ENCODE data around the gene SDC3.

The SDC3 gene

DNA sequence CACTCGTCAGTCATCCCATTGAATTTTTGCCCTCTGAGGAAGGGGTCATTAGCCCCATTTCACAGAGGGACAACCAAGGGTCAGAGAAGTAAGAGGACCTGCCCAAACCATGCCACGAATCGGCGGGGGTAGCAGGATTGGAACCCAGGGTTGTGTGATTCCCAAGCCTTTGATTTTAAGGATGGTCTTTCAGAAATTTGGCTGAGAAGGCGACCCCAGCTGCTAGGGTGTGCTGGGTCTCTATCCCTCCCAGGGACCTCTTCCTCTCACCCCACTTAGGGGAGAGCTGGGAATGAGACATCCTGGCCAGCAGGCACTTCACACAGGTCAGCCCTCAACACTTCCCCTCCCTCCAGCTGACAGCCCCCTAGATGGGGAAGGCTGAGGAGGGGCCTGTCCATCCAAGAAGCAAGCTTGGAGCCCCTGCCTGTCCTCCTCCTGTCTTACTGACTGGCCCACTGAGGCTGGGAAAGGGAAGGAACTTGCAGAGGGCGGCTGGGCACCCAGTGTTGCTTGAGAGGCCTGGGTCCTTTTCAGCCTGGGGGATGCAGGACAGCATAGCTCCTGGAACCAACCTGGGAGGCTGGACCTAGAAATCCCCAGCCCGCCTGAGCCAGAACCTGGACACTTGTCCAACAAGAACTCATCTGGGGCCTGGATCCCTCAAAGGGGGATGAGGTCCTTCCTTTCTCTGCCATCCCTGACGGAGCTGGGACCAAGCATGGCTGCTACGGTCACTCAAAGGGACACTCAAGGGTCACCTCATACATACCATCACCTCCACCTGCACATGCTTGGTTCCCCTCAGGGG, 1.7 kb downstream of the SDC3 start:
- in situ Hi-C loops (cut with HindIII; ENCODE audit: low sequenced_read_pairs): loop anchor here (5.0 kb wide), 1 partner anchor 40 kb away; no protein-coding TSS in a partner anchor

DNA sequence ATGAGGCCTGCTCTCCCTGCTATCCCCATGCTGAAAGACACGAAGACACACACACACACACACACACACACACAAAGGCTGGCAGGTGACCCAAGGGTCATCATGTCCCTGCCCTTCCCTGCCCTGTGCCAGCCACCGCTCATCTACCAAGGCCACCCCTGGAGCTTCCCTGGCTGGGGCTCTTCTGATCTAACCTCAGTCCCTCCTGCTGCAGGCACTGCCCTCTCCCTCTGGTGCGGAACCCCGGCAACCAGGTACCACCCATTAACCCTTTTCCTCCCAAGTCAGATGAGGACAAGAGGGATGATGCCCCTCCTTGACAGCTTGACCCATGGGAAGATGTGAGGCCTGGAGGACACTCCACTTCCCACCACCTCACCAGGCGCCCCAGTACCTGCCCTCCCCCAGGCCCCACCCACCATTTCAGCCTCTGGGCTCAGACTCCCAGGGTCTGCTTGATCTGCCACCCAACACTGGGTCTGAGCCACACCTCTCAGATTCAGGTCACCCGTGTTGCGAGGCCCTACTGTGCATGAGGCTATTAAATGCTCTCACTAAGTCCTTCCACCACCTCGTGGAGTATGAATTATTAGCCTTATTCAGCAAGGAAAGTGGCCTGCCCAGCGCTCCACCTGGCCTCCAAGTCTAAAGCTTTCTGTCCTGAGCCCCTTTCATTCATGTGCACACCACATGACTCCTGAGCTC, 2.5 kb downstream of the SDC3 start:
- in situ Hi-C loops (cut with HindIII; ENCODE audit: low sequenced_read_pairs): loop anchor here (5.0 kb wide), 1 partner anchor 39 kb away; no protein-coding TSS in a partner anchor

DNA sequence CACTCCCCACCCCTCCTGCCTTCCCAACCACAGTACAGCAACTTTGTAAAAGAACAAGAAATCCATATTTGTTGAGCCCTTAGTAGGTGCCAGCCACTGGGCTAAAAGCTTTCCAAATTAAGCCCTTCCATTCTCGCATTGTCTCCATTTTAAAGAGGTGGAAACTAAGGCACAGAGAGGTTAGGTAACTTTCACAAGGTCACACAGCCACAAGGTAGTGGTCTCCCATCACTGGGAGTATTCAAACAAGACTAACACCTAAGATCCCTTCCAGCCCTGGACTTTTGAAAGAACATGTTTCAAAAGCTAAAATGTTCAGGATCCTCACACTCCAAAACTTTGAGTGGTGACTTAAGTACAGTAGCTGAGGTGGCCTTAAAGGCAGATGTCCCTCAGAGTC, 3.2 kb downstream of the SDC3 start:
- in situ Hi-C loops (cut with HindIII; ENCODE audit: low sequenced_read_pairs): loop anchor here (5.0 kb wide), 1 partner anchor 38 kb away; no protein-coding TSS in a partner anchor

DNA sequence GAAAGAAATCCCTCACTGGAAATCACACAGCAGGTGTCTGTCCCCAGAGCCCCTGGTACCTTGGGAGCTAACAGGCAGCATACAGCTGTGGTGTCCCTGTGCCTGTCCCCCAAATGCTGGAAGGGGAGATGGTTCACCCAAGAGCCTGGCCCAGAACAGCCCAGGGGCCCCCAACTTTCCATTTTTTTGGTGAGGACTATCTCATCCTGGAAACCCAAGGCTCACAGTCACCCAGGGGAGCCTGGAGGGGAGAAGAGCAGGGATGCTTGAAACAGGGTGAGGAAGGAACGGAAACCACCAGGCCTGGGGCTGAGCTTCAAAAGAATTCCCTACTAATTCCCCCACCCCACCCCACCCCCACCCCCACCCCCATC, 3.6 kb downstream of the SDC3 start:
- in situ Hi-C loops (cut with HindIII; ENCODE audit: low sequenced_read_pairs): loop anchor here (5.0 kb wide), 1 partner anchor 38 kb away; no protein-coding TSS in a partner anchor

DNA sequence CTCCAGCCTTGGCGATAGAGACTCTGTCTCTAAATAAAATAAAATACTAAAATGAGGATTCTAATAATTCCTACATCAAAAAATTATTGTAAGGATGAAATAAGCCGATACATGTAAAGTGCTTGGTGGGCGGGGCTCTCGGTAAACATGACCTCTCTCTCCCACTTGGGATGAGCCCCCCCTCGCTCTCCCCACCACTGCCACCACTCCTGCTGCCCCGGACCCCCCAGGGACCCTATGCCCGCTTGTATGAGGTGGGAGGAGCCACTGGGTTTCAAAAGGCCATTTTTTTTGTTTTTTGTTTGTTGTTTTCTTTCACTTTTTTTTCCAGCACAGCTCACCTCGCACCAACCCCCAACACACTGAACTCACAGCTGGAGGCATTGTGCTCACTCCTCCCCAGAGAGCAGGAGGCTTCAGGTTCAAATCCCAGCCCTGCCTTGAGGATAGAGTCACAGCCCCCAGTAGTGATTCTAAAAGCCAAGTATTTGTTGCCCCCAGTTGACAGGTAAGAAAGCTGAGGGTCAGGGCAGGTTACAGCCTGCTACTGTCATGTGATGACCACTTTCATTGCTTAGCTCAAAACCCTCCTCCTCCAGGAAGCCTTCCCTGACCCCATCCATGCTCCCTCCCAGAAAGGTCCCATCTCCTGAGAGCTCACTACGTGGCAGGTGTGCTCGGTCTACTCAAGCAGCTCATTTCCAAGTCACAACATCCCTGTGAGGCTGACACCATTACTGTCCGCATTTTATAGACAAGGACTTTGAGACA, 4.2 kb downstream of the SDC3 start:
- in situ Hi-C loops (cut with HindIII; ENCODE audit: low sequenced_read_pairs): no loop called here

DNA sequence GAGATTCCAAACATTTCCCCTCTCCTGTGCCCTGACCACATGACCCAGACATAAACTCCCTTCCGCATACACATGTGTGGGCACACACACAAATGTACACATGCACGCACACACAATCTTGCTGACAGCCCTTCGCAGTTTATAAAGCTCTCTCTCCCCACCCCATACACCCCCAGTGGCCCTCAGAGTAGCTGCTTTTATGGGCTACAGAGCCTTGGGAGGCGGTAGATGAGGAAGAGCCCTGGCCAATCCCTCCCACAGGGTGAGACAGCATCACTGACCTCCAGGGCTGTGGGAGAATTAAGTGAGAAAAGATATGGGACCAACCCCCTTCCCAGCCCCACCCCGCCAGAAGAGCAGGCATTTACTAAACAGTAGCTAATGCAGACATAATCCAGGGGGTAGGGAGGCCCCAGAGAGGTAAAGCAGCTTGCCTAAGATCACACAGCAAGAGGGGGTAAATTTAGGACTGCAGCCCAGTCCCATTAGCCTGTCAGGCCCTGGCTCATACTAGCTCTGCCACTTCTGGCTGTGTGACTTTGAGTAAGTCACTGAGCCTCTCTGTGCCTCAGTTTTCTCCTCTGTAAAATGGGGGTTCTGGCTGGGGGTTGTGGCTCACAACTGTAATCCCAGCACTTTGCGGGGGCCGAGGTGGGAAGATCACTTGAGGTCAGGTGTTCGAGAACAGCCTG, 5.1 kb downstream of the SDC3 start:
- in situ Hi-C loops (cut with HindIII; ENCODE audit: low sequenced_read_pairs): no loop called here

DNA sequence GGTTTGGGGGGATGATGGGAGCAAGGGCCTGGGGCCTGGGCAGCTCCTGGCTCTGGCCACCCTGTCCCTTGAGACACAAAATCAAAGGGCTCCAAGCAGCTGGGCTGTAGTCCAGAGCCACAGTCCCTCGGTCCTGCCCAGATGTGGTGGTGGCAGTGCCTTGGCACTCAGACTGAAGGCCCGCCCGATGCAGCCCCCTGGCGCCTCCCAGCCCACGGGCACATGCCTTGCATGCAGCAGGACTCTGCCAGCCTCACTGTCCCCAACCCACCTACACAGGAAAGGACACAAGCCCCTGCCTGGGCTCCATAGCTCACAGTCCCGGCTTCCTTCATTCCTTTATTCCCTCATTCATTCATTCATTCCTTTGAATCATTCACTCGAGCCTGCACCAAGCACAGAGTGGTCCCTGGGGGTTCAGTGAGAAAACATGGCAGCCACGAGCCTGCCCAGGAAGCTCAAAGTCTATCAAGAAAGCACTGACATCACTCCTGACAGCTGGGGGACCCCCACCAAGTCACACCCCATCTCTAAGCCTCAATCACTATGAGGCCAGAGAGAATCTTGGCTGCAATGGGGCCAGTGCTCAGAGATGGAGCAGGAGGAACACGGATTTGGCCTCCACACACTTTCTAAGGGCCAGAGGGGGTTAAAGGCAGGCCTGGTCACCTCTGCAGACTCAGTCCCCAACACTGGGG, 5.8 kb downstream of the SDC3 start:
- in situ Hi-C loops (cut with HindIII; ENCODE audit: low sequenced_read_pairs): no loop called here

DNA sequence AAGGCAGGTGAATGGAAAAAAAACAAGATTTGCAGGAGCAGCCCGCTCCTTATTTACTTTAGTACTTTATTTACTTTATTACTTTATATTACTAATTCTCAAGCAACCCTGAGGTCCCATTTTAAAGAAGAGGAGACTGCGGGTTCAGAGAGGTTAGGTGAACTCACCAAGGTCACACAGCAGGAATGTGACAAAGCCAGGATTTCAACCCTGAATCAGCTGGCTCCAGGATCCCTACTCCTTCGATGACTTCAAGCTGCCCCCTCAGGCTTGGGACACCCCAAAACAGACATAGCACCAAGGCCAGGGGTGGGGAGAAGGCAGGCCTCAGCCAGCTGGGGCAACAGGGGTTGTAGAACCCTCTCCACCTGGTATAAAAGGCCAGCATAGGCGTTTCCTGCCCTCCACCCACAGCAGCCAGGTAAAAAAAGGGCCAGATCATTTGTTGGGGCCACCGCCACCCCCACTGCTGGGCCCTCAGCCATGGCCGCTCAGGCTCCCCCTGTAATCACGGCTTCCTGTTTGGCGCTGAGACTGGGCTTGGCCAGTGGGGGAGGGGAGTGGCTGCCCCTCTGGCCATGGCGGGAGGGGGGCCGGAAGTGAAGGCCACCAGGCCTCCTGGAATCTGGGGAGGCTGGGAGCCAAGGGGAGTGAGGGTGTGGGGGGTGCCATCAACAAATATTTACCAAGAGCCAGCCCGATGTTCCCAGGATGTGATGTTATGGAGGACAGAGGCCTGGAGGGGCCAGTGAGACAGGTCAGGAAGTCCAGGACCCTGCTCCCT, 6.6 kb downstream of the SDC3 start:
- in situ Hi-C loops (cut with HindIII; ENCODE audit: low sequenced_read_pairs): no loop called here

DNA sequence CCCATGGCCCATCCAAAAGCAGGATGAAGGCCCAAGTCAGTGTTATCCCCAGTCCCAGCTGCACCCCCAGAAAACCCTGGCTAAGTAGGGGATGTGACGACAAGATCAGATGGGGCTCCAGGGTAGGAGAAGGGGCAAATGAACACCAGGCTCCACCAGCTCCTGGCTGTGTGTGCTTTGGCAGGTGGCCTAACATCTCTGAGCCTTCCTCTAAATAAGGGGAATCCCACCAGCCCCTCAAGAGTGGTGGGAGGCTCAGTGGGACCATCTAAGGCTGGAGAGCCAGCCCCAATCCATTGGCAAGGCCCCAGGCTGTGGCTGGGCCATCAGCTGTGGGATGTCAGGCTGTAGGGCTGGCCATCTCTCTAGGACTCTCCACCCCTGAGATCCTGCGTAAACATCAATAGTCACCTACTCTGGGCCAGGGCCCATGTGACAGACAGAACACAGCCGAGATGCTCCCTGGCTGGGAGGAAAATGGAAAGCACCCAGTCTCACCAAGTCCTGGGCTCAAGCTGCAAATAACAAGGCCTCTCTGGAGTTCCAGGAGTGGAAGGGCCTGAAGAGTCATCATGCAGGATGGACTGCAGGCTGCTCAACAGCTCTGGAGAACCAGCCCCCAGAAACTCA, 7.5 kb downstream of the SDC3 start:
- in situ Hi-C loops (cut with HindIII; ENCODE audit: low sequenced_read_pairs): no loop called here

DNA sequence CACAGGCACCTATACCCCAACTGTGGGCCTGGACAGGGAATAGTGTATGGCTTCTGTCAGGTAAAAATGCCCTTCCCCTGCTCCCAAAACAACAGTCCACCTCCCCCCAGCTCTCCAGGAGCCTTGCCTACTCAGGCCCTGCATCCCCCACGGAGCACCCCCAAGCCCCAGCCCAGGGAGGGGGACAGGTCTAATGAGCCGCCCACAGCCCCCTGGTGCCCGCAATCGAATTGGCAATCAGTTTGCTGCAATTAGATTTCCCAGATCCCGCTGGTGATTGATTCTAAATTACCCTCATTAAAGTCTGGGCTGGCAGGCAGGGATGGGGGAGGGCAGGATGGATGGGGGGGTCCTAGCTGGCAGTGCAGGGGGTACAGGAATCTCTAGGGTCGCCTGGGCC, 8.1 kb downstream of the SDC3 start:
- in situ Hi-C loops (cut with HindIII; ENCODE audit: low sequenced_read_pairs): no loop called here

DNA sequence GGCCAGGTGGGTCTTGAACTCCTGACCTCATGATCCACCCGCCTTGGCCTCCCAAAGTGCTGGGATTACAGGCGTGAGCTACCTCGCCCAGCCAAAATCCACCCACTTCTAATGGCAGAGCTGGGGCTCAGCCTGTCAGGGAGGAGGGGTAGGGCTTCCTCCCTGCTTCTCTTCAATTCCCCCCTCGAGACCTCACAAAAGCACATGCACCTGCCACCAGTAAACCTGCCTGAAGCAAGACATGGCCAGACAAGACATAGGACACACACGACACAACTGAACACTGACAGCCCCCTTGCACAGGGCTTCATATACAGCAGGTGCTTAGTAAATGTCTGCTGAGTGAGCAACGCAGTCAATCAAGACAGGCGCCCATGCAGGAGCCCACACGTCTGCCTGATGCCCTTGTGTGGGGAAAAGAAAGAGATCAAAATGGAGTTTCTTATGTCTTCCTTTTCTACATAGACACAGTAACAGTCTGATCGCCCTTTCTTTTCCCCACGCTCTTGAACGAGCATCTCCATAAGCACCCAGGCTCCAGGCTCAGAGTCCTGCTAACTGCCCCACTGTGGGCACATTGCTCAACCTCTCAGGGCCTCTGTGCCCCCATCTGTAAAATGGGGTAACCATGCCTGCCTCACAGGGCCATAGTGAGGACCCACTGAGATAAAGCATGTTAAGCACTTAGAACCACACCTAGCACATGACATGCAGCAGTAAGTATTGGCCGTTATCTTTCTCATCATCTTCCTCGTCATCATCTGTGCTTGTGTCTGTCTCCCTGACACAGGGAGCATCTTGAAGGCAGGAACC, 8.8 kb downstream of the SDC3 start:
- in situ Hi-C loops (cut with HindIII; ENCODE audit: low sequenced_read_pairs): no loop called here

DNA sequence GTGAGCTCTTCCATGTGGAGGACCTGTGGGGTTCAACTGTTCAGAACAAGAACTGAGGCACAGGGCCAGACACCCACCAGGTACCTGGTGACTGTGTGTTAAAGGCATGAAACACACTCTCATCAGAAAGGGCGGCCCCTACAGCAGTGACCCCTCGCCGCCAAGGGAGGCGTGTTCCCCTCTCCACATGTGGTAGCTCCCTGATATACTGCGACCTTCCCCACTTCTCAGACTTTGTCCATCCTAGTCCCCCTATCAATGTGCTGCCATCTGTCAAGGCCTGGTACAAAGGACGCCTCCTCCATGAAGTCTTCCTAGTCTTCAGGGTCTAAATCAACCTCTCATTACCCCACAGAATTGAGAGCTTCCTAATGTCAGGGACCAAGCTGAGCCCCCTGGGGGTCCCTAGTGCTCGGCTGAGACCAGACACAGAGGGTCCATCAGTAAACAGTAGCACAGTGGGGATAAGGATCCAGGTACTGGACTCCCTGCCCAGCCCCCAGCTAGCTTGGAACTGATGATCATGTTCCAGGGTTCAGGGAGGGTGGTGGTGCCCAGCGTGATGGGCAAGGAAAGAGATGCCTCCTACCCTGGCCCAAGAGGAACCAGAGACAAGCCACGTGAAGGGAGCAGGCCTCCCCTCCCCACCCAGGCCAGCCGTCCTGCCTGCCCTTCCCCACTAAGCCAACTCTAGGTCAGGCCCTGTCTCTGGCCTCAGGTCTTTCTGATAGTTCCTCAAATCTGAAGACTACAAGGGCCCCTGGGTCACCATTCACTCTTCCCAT, 10.3 kb downstream of the SDC3 start:
- in situ Hi-C loops (cut with HindIII; ENCODE audit: low sequenced_read_pairs): no loop called here

DNA sequence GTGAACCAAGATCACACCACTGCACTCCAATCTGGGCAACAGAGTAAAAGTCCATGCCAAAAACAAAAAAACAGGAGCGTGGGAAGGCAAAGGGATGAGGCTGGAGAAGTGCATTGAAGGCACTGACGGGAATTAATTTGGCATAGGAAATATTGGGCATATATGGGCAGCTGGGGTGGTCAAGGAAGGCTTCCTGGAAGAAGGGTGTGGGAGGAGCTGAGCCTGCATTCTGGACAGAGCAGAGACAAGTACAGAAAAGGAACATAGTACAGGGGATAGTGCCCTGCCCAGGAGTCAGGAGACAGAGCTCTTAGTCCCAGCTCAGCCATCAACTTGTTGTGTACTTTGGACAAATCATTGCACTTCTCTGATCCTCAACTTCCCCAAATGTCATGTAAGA, 11.7 kb downstream of the SDC3 start:
- in situ Hi-C loops (cut with HindIII; ENCODE audit: low sequenced_read_pairs): no loop called here

DNA sequence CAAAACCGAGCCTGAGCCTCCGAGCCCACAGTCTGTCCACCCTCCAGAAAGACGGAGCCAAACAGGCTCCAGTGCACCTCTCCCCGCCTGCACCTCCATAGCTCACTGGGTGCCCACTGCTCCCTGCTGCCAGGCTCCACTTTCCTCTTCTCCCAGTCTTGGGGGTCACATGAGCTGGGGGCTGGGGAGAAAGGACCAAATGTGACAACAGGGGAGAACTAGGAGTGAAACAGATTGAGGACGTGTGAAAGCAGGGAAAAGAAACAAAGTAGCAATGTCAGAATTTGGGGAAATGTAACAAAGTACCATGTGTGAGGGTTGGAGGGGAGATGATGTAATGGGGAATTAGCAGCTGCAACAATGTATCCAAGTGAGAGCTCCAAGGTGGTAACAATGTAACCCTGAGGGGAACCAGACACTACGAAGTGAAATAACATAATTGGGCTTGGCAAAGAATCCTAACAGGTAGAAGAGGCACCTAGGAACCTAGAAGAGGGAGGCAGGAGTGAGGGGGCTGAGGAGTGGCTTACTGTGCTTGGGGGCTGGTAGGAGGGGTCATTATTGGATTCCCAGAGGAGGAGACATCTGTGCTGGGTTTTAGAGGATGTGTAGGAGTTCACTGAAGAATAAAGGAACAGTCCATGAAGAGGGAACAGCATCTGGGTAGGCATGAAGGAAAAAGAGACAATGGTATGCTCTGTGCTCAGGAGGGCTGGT, 12.5 kb downstream of the SDC3 start:
- in situ Hi-C loops (cut with HindIII; ENCODE audit: low sequenced_read_pairs): no loop called here

DNA sequence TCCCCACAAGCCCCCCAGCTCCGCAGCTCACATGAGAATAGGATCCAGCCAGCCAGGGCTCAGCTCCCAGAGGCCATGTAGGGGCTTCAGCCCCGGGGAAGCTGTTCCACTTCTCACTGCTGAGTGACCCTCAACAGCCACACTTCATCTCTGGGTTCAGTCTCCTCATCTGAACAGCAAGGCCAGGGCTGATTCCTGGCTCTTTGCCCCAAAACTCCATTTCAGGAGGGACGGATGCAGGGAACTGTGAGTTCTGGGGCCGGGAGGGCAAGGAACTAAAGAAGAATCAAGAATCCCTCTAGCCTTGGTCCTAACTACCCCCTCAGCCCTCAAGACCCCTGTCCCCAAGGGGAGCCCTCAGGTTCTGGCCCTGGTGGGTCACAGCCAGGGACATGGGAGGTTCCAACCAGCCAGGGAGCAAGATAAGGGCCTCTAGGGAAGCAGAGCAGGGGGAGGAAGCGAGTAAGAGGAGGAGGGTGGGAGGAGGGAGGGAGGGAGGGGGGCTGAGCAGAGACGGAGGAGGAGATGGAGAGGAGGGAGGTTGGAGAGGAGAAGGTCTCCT, 13.1 kb downstream of the SDC3 start:
- in situ Hi-C loops (cut with HindIII; ENCODE audit: low sequenced_read_pairs): no loop called here

DNA sequence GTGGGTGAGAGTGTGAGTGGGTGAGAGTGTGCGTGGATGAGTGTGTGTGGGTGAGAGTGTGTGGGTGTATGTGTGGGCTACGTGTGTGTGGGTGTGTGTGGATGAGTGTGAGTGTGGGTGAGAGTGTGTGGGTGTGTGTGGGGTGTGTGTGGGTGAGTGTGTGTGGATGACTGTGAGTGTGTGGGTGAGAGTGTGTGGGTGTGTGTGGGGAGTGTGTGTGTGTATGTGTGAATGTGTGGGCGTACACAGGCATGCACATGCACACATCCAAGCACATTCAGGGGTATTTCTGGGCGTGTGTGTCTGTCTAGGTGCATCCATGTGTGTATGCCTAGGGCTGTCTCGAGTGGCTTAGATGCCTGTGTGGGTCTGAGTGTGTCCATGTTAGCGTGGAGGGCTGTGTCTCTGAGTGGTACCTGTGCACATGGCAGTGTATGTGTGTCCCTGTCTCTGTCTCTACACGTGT, 14.0 kb downstream of the SDC3 start:
- in situ Hi-C loops (cut with HindIII; ENCODE audit: low sequenced_read_pairs): no loop called here

Measured in endothelial cell of hepatic sinusoid (primary cell).